Aorta (tissue), 5 donors: ENCODE data around the gene TMUB1. TPM values are rescaled to one million over a fixed set of nuclear protein-coding genes. Genes with fewer than 3 reads are reported as not detected.

Source experiments
- ATAC-seq: fragments of 200-7000 bp; cut with Tn5 transposase; one replicate; pipeline ENCODE4 v1.9.1; 2022; ENCODE audit warnings: moderate library complexity; ENCODE audit not compliant: low FRiP score
- DNase-seq, 2 donors: peaks; one replicate each; pipeline ENCODE4 v3.0.0-alpha.2; 2020
- H3K27ac ChIP-seq, 2 donors: one replicate each; pipeline ENCODE4 v1.5.1; 2013; ENCODE audit warnings: low read length in 2 of 2, mild to moderate bottlenecking in 2 of 2, moderate library complexity in 2 of 2, control low read depth in 1 of 2, inconsistent platforms in 1 of 2, low read depth in 1 of 2
- H3K27me3 ChIP-seq, 2 donors: one replicate each; pipeline ENCODE4 v1.6.1; 2013; ENCODE audit warnings: control low read depth in 1 of 2, low read length in 1 of 2, mild to moderate bottlenecking in 1 of 2, moderate library complexity in 1 of 2; ENCODE audit not compliant: insufficient read depth in 2 of 2, control insufficient read depth in 1 of 2
- H3K36me3 ChIP-seq, 2 donors: one replicate each; pipeline ENCODE4 v1.6.1; 2013; ENCODE audit warnings: control low read depth in 1 of 2, low read length in 1 of 2, mild to moderate bottlenecking in 1 of 2; ENCODE audit not compliant: insufficient read depth in 2 of 2, control insufficient read depth in 1 of 2
- H3K4me1 ChIP-seq, 2 donors: one replicate each; pipeline ENCODE4 v1.6.1; 2013; ENCODE audit warnings: low read length in 2 of 2, control low read depth in 1 of 2, mild to moderate bottlenecking in 1 of 2, moderate library complexity in 1 of 2; ENCODE audit not compliant: insufficient read depth in 2 of 2, control insufficient read depth in 1 of 2
- H3K4me3 ChIP-seq, 2 donors: one replicate each; pipeline ENCODE4 v1.5.1; 2013; ENCODE audit warnings: low read length in 2 of 2, control low read depth in 1 of 2, mild to moderate bottlenecking in 1 of 2
- H3K9me3 ChIP-seq: one replicate; pipeline ENCODE4 v1.6.1; 2013; ENCODE audit warnings: mild to moderate bottlenecking, low read length; ENCODE audit not compliant: control insufficient read depth
- WGBS, 2 donors: extraction: QIAGEN DNeasy Blood & Tissue Kit; methylation state at CpG; one replicate each; pipeline ENCODE4 v1.1.7; 2013; 5-methylcytosine and 5-hydroxymethylcytosine counted together
- intact Hi-C, 2 donors: fragments of 100-400 bp; cut with DNase I; formaldehyde crosslinking; loops; one replicate each; pipeline versions ENCODE4 v1.14.2 to v1.15.0; 2022
- polyA plus RNA-seq, 2 donors: library from polyadenylated mRNA; stranded (reverse); fragments of 200-250 nt; gene quantifications; one replicate each; pipeline ENCODE4 v1.2.3, GENCODE V29; 2013
- total RNA-seq, 2 donors: library from RNA; stranded (reverse); fragmentation: NEBNext Ultra II Directional; extraction: Animal tissue kit (Norgen Biotek cat#: 25700); gene quantifications; one replicate each; pipeline ENCODE4 v1.2.1, GENCODE V29; 2021
- donor health status: healthy with polysubstance abuse.
- donor health status: Bipolar disorder and iron deficiency.
- donor health status: DM: no; HTN: no; CAD: no.
- donor health status: DM: no; HTN: no; CAD: no.
- donor health status: DM: yes; HTN: yes; CAD: no.

The TMUB1 gene
- total and polyA plus RNA-seq, 4 donors = 19.0 to 72.4 (median 33.3) TPM

GRCh38 chr7:151099486-151100211 is 16.4 kb upstream of the TMUB1 start:
- peak; percentile 45 for ATAC-seq

GRCh38 chr7:151095828-151096475 is 12.7 kb upstream of the TMUB1 start:
- 85 to 88% methylated on average over 17 of the region's 17 CpGs for WGBS, 2 donors
- Histone ChIP-seq H3K9me3 (no peaks in the 10 kb centered on the region), H3K27ac (no peak overlapping the region), H3K4me3 (no peak overlapping the region), H3K4me1 (no peaks in the 10 kb centered on the region), H3K36me3 (no peaks in the 10 kb centered on the region), H3K27me3 (no peaks in the 10 kb centered on the region)
- DNase-seq (no peak), ATAC-seq (no peak)
- intact Hi-C loops = no loop called here

More at GRCh38 chr7:151099486-151100211, 16.4 kb upstream of the TMUB1 start:
- Histone ChIP-seq H3K9me3 (no peaks in the 10 kb centered on the region), H3K36me3 (no peaks in the 10 kb centered on the region), H3K4me1 (no peaks in the 10 kb centered on the region), H3K4me3 (no peak overlapping the region), H3K27me3 (no peaks in the 10 kb centered on the region), H3K27ac (no peak overlapping the region)
- no peak for DNase-seq
- 85 to 86% methylated on average over 20 of the region's 20 CpGs for WGBS, 2 donors
- intact Hi-C loops = no loop called here

DNA sequence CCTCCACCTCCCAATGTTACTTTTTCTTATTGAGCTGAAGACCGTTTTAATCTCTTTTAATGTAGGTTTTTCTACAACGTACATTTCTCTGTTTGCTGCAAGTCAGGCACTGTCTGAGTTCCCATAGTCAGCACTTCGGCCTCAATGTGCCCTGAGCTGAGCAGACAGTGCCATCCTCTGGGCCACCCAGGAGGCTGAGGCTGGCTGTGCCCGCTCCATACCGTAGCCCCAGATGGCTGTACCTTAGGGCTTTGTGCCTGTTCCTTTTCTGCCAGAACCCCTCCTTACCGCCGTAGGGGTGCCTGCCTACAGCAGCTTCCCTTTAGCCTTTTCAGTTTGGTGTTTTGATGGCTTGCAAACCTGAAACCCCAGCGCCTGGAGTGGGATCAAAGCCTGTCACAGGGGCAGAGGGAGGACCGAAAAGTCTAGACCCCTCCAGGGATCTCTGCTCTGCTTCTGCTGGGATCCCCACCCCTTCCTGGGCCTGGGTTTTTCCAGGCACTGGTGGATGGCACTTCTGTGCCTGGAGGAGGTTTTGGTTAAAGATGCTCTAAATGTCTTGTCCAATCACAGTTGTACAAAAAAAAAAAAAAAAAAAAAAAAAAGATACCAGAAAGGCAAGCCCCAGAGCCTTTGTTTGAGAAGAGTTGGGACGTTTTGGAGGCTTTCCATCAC is 12.0 kb upstream of the TMUB1 start:
- H3K4me3 ChIP-seq = no peak overlapping the region
- no peaks in the 10 kb centered on the region for H3K4me1 ChIP-seq
- no peak overlapping the region for H3K27ac ChIP-seq
- H3K27me3 ChIP-seq = no peaks in the 10 kb centered on the region
- WGBS, 2 donors = 75 to 81% methylated on average over 10 of the region's 10 CpGs
- no peaks in the 10 kb centered on the region for H3K36me3 ChIP-seq
- ATAC-seq = no peak
- intact Hi-C loops = no loop called here
- DNase-seq = no peak
- no peaks in the 10 kb centered on the region for H3K9me3 ChIP-seq

GRCh38 chr7:151094675-151095074 is 11.4 kb upstream of the TMUB1 start:
- intact Hi-C loops = no loop called here
- 87 to 89% methylated on average over 5 of the region's 5 CpGs for WGBS, 2 donors

DNA sequence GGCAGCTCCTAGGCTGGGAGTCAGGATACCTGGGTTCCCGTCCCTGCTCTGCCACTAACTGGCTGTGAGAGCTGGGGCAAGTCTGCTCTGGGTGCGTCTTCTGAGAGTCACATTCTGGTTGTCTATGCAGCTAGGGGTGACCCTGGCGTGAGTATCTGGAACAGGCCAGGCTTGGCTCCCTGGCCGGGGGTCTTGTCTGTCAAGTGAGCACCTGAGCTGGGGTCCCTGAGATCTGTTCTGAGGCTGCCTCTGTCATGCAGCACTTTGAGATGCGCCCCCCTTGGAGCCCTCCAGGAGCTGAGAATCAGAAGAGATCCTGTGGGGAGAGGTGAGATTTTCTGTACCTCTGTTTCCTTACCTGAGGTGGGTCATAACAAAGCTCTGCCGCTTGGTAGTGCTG is 10.5 kb upstream of the TMUB1 start:
- intact Hi-C loops = no loop called here
- 93 to 97% methylated on average over 6 of the region's 6 CpGs for WGBS, 2 donors

More at GRCh38 chr7:151094675-151095074, 11.4 kb upstream of the TMUB1 start:
- H3K36me3 ChIP-seq = no peaks in the 10 kb centered on the region
- H3K4me1 ChIP-seq = no peaks in the 10 kb centered on the region
- no peaks in the 10 kb centered on the region for H3K27me3 ChIP-seq
- no peak for DNase-seq
- H3K27ac ChIP-seq = no peak overlapping the region
- H3K4me3 ChIP-seq = no peak overlapping the region
- H3K9me3 ChIP-seq = no peaks in the 10 kb centered on the region
- no peak for ATAC-seq

GRCh38 chr7:151091988-151092387 is 8.7 kb upstream of the TMUB1 start:
- intact Hi-C loops = loop anchor here in 1 of 2 donors (2.0 kb wide), 1 partner anchor 17 kb away; no protein-coding TSS in a partner anchor
- Histone ChIP-seq H3K27ac (no peak overlapping the region), H3K4me1 (no peaks in the 10 kb centered on the region)

More for the DNA sequence above, 10.5 kb upstream of the TMUB1 start:
- Histone ChIP-seq H3K9me3 (no peaks in the 10 kb centered on the region), H3K36me3 (no peaks in the 10 kb centered on the region), H3K27ac (no peak overlapping the region), H3K4me1 (no peaks in the 10 kb centered on the region), H3K27me3 (no peaks in the 10 kb centered on the region), H3K4me3 (no peak overlapping the region)
- no peak for ATAC-seq
- no peak for DNase-seq

DNA sequence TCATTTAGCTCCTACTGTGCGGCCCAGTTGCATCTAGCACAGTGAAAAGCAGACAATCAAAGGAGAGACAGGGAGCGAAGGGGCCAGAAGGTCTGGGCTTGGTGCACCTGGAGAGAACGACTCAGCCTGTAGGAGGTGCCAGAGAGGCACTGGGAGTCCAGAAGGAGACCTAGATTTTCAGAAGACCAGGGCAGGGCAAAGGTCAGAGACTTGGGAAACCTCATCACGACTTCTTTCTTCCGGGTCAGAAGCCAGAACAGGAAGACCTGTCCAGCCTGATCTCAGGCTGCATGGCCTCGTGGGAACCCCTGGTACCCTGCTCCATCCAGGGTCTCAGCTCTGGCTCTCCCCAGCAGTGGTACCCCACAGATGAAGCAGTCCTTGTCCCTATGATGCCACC is 8.1 kb upstream of the TMUB1 start:
- H3K27ac ChIP-seq = no peak overlapping the region
- no peaks in the 10 kb centered on the region for H3K27me3 ChIP-seq
- H3K4me3 ChIP-seq = no peak overlapping the region
- no peaks in the 10 kb centered on the region for H3K36me3 ChIP-seq
- no peaks in the 10 kb centered on the region for H3K9me3 ChIP-seq
- 67 to 69% methylated on average over 6 of the region's 6 CpGs for WGBS, 2 donors
- intact Hi-C loops = loop anchor here in 1 of 2 donors (2.0 kb wide), 1 partner anchor 17 kb away; no protein-coding TSS in a partner anchor
- H3K4me1 ChIP-seq = no peaks in the 10 kb centered on the region
- DNase-seq = no peak
- no peak for ATAC-seq

More at GRCh38 chr7:151091988-151092387, 8.7 kb upstream of the TMUB1 start:
- no peaks in the 10 kb centered on the region for H3K27me3 ChIP-seq
- no peaks in the 10 kb centered on the region for H3K9me3 ChIP-seq
- ATAC-seq = no peak
- WGBS, 2 donors = 89 to 90% methylated on average over 14 of the region's 14 CpGs
- DNase-seq = no peak
- H3K36me3 ChIP-seq = no peaks in the 10 kb centered on the region
- no peak overlapping the region for H3K4me3 ChIP-seq

- no peak for ATAC-seq
- intact Hi-C loops = loop anchor here in 1 of 2 donors (2.0 kb wide), 1 partner anchor 18 kb away; no protein-coding TSS in a partner anchor
- 83 to 89% methylated on average over 7 of the region's 7 CpGs for WGBS, 2 donors
- DNase-seq = no peak
- Histone ChIP-seq H3K4me3 (no peak overlapping the region), H3K4me1 (no peaks in the 10 kb centered on the region), H3K27ac (no peak overlapping the region), H3K9me3 (no peaks in the 10 kb centered on the region), H3K36me3 (no peaks in the 10 kb centered on the region), H3K27me3 (no peaks in the 10 kb centered on the region)
Observed at GRCh38 chr7:151091003-151091402, 7.7 kb upstream of the TMUB1 start.
